WERI-Rb-1 (cell line): ENCODE data around the gene CARD14.

Experiments
- DNase-seq: peaks from one replicate; pipeline ENCODE4 v3.0.0-alpha.2; 2020
- H3K27ac ChIP-seq: fragments of 250-450 bp; sonication (Bioruptor Pico); 2 replicates; pipeline ENCODE4 v1.5.1; 2020; ENCODE audit warnings: mild to moderate bottlenecking, moderate library complexity
- H3K27me3 ChIP-seq: fragments of 250-450 bp; sonication (Bioruptor Pico); 2 replicates; pipeline ENCODE4 v1.5.1; 2021; ENCODE audit warnings: mild to moderate bottlenecking, low read depth, moderate library complexity; ENCODE audit not compliant: insufficient read depth, severe bottlenecking
- H3K36me3 ChIP-seq: fragments of 250-450 bp; sonication (Bioruptor Pico); 2 replicates; pipeline ENCODE4 v1.5.1; 2020; ENCODE audit warnings: mild to moderate bottlenecking, moderate library complexity
- H3K4me3 ChIP-seq: 2 replicates; pipeline ENCODE4 v1.5.1; 2011; ENCODE audit warnings: low read depth, mild to moderate bottlenecking, control low read depth, low read length
- H3K9me3 ChIP-seq: fragments of 250-450 bp; sonication (Bioruptor Pico); 2 replicates; pipeline ENCODE4 v1.5.1; 2021; ENCODE audit warnings: mild to moderate bottlenecking, moderate library complexity; ENCODE audit not compliant: severe bottlenecking
- CTCF ChIP-seq: IDR thresholded peaks from 2 replicates; pipeline ENCODE4 v1.5.1; 2011; ENCODE audit warnings: low read depth, mild to moderate bottlenecking, control low read depth, inconsistent platforms, low read length

Gene CARD14

GRCh38 chr17:80133626-80133970, 36.2 kb upstream of the CARD14 start:
- peaks cover 60% of the 10 kb centered on the region for H3K36me3 ChIP-seq

GRCh38 chr17:80137131-80137530, 32.7 kb upstream of the CARD14 start:
- no peak overlapping the region for H3K4me3 ChIP-seq
- TF ChIP-seq CTCF, result no peak
- no peaks in the 10 kb centered on the region for H3K27me3 ChIP-seq
- no peak overlapping the region for H3K27ac ChIP-seq
- no peak for DNase-seq
- peaks cover 95% of the 10 kb centered on the region for H3K36me3 ChIP-seq
- no peaks in the 10 kb centered on the region for H3K9me3 ChIP-seq

More at GRCh38 chr17:80133626-80133970, 36.2 kb upstream of the CARD14 start:
- DNase-seq, result no peak
- Histone ChIP-seq H3K4me3 (no peak overlapping the region), H3K27me3 (no peaks in the 10 kb centered on the region), H3K27ac (no peak overlapping the region), H3K9me3 (no peaks in the 10 kb centered on the region)
- no peak for TF ChIP-seq CTCF

GRCh38 chr17:80138856-80139426, 30.9 kb upstream of the CARD14 start:
- no peaks in the 10 kb centered on the region for H3K27me3 ChIP-seq
- no peak overlapping the region for H3K4me3 ChIP-seq
- DNase-seq, result no peak
- H3K36me3 ChIP-seq, result peaks cover 100% of the 10 kb centered on the region
- no peak overlapping the region for H3K27ac ChIP-seq
- TF ChIP-seq CTCF, result no peak
- no peaks in the 10 kb centered on the region for H3K9me3 ChIP-seq

GRCh38 chr17:80141463-80142165, 28.2 kb upstream of the CARD14 start:
- no peaks in the 10 kb centered on the region for H3K9me3 ChIP-seq
- no peak overlapping the region for H3K27ac ChIP-seq
- no peak for TF ChIP-seq CTCF
- H3K36me3 ChIP-seq, result peaks cover 91% of the 10 kb centered on the region
- no peaks in the 10 kb centered on the region for H3K27me3 ChIP-seq
- no peak for DNase-seq
- H3K4me3 ChIP-seq, result no peak overlapping the region

- Histone ChIP-seq H3K4me3 (no peak overlapping the region), H3K27ac (no peak overlapping the region), H3K27me3 (no peaks in the 10 kb centered on the region), H3K36me3 (peaks cover 80% of the 10 kb centered on the region), H3K9me3 (no peaks in the 10 kb centered on the region)
- DNase-seq, result no peak
- TF ChIP-seq CTCF, result no peak
Observed at GRCh38 chr17:80142929-80143328, 26.9 kb upstream of the CARD14 start.
